HCT116 (cell line): Measurements from ENCODE around the gene GMEB2. TPM values are rescaled to one million over a fixed set of nuclear protein-coding genes. Genes with fewer than 3 reads are reported as not detected.

Experiments used
- ATAC-seq: fragments of 200-7000 bp; cut with Tn5 transposase; 2 replicates; pipeline ENCODE4 v1.9.1; 2020; ENCODE audit warnings: mild to moderate bottlenecking, moderate library complexity
- BruUV-seq: library from RNA; stranded (reverse); fragments of 400-500 nt; replicated peaks from 2 replicates; lab custom pipeline; 2021; lab: Mats Ljungman, UMichigan
- CTCF ChIA-PET: fragments of 300-600 bp; sonication (Branson Sonifier 250); formaldehyde crosslinking; loops from one replicate; lab custom pipeline; 2021; ENCODE audit warnings: antibody characterized with exemption; lab: Charles Lee
- POLR2A ChIA-PET: fragments of 300-600, 350-600 bp; sonication (Branson Sonifier 250); formaldehyde crosslinking; loops from one replicate; lab custom pipeline; 2021; ENCODE audit warnings: antibody characterized with exemption; lab: Charles Lee
- RAD21 ChIA-PET, 2 experiments: fragments of 300-600 bp; sonication (Branson Sonifier 250); formaldehyde crosslinking; loops; one replicate each; lab custom pipeline; 2023; ENCODE audit warnings: low total read pairs in 2 of 2; ENCODE audit not compliant: uncharacterized antibody in 2 of 2, unreplicated experiment in 2 of 2, low non-redundant PET in 1 of 2; lab: Charles Lee
- DNase-seq: peaks from one replicate; pipeline ENCODE4 v3.0.0-alpha.2; 2010; ENCODE audit warnings: low read depth, low spot score
- H2AFZ ChIP-seq: fragments of 200-600 bp; shearing (Covaris generic), sonication (generic); 2 replicates; pipeline ENCODE4 v1.6.1; 2017; ENCODE audit warnings: low read depth, mixed run types, mixed read lengths, antibody characterized with exemption, low read length; ENCODE audit not compliant: poor library complexity, severe bottlenecking
- H3K27ac ChIP-seq: 2 replicates; pipeline ENCODE4 v1.5.1; 2012; ENCODE audit warnings: low read depth, low read length
- H3K27me3 ChIP-seq: fragments of 200-600 bp; sonication (generic); 2 replicates; pipeline ENCODE4 v1.6.1; 2016; ENCODE audit warnings: mixed run types, low read length, mixed read lengths; ENCODE audit not compliant: insufficient read depth
- H3K36me3 ChIP-seq, 2 experiments: fragments of 200-500 bp in 1 of 2; fragments of 200-600 bp in 1 of 2; sonication (Bioruptor generic) in 1 of 2; sonication (generic) in 1 of 2; 2 replicates each; pipeline versions ENCODE4 v1.5.1 to v1.6.1; 2014 to 2016; ENCODE audit warnings: low read length in 2 of 2, inconsistent platforms in 1 of 2, mixed read lengths in 1 of 2, mixed run types in 1 of 2; ENCODE audit not compliant: insufficient read depth in 2 of 2, control insufficient read depth in 1 of 2
- H3K4me1 ChIP-seq, 2 experiments: fragments of 200-600 bp in 1 of 2; sonication (generic) in 1 of 2; 2 replicates each; pipeline versions ENCODE4 v1.5.1 to v1.6.1; 2012 to 2017; ENCODE audit warnings: low read length in 2 of 2, inconsistent platforms in 1 of 2, mild to moderate bottlenecking in 1 of 2, mixed read lengths in 1 of 2, mixed run types in 1 of 2, moderate library complexity in 1 of 2; ENCODE audit not compliant: insufficient read depth in 2 of 2, control insufficient read depth in 1 of 2
- H3K4me2 ChIP-seq: fragments of 200-600 bp; sonication (generic); 2 replicates; pipeline ENCODE4 v1.6.1; 2017; ENCODE audit warnings: mixed run types, low read length, mixed read lengths
- H3K4me3 ChIP-seq, 2 experiments: fragments of 200-600 bp in 1 of 2; sonication (generic) in 1 of 2; replicated peaks in 1 of 2; 2 replicates each; pipeline ENCODE4 v1.5.1; 2011 to 2016; ENCODE audit warnings: low read length in 2 of 2, control low read depth in 1 of 2, low read depth in 1 of 2, mild to moderate bottlenecking in 1 of 2, mixed read lengths in 1 of 2, mixed run types in 1 of 2
- H3K79me2 ChIP-seq: fragments of 200-600 bp; sonication (generic); 2 replicates; pipeline ENCODE4 v1.6.1; 2017; ENCODE audit warnings: mild to moderate bottlenecking, mixed run types, low read length, moderate library complexity, mixed read lengths; ENCODE audit not compliant: insufficient read depth
- H3K9ac ChIP-seq: fragments of 200-600 bp; sonication (generic); 2 replicates; pipeline ENCODE4 v1.6.1; 2016; ENCODE audit warnings: low read length, mixed read lengths
- H3K9me2 ChIP-seq: fragments of 200-600 bp; sonication (generic), shearing (Covaris generic); 2 replicates; pipeline ENCODE4 v1.6.1; 2017; ENCODE audit warnings: mixed run types, mild to moderate bottlenecking, moderate library complexity; ENCODE audit not compliant: insufficient read depth
- H3K9me3 ChIP-seq, 2 experiments: fragments of 200-500 bp in 1 of 2; fragments of 200-600 bp in 1 of 2; sonication (Bioruptor generic) in 1 of 2; sonication (generic) in 1 of 2; 2 replicates each; pipeline ENCODE4 v1.6.1; 2014 to 2017; ENCODE audit warnings: low read length in 2 of 2, mixed read lengths in 2 of 2, inconsistent platforms in 1 of 2, low read depth in 1 of 2, mild to moderate bottlenecking in 1 of 2, mixed run types in 1 of 2, moderate library complexity in 1 of 2; ENCODE audit not compliant: control insufficient read depth in 1 of 2, insufficient read depth in 1 of 2
- H4K20me1 ChIP-seq: fragments of 200-600 bp; sonication (generic), shearing (Covaris generic); 2 replicates; pipeline ENCODE4 v1.6.1; 2017; ENCODE audit warnings: mixed run types, mild to moderate bottlenecking, moderate library complexity; ENCODE audit not compliant: insufficient read depth
- ATF3 ChIP-seq: IDR thresholded peaks from 2 replicates; pipeline ENCODE4 v1.6.1; 2012
- CBX3 ChIP-seq: IDR thresholded peaks from 2 replicates; pipeline ENCODE4 v1.6.1; 2012; ENCODE audit warnings: low read depth
- CEBPB ChIP-seq: IDR thresholded peaks from 2 replicates; pipeline ENCODE4 v1.6.1; 2012; ENCODE audit warnings: low read depth
- CTCF ChIP-seq, 3 experiments: fragments of 200-600 bp in 1 of 3; sonication (generic) in 1 of 3; IDR thresholded peaks in 2 of 3; conservative IDR thresholded peaks in 1 of 3; 2 replicates each; pipeline ENCODE4 v1.5.1; 2012 to 2017; ENCODE audit warnings: low read depth in 2 of 3, low read length in 2 of 3, antibody characterized with exemption in 1 of 3, borderline replicate concordance in 1 of 3, control low read depth in 1 of 3, mild to moderate bottlenecking in 1 of 3, mixed read lengths in 1 of 3, mixed run types in 1 of 3, moderate library complexity in 1 of 3; ENCODE audit not compliant: insufficient read depth in 1 of 3
- EGR1 ChIP-seq: IDR thresholded peaks from 2 replicates; pipeline ENCODE4 v1.6.1; 2012; ENCODE audit warnings: low read depth
- ELF1 ChIP-seq: IDR thresholded peaks from 2 replicates; pipeline ENCODE4 v1.6.1; 2012; ENCODE audit warnings: low read depth, borderline replicate concordance
- EZH2 ChIP-seq: fragments of 200-600 bp; sonication (generic); IDR thresholded peaks from 2 replicates; pipeline ENCODE4 v1.6.1; 2017; ENCODE audit warnings: antibody characterized with exemption, mixed run types
- EZH2phosphoT487 ChIP-seq: fragments of 200-600 bp; IDR thresholded peaks from 2 replicates; pipeline ENCODE4 v1.6.1; 2018; ENCODE audit warnings: antibody characterized with exemption, borderline replicate concordance
- POLR2A ChIP-seq: IDR thresholded peaks from 2 replicates; pipeline ENCODE4 v1.7.0; 2011; ENCODE audit warnings: borderline replicate concordance; ENCODE audit not compliant: insufficient read depth, insufficient read length; ENCODE audit errors: extremely low read depth
- POLR2AphosphoS5 ChIP-seq: IDR thresholded peaks from 2 replicates; pipeline ENCODE4 v1.6.1; 2011; ENCODE audit warnings: mild to moderate bottlenecking, low read depth, low read length, moderate library complexity
- SP1 ChIP-seq: IDR thresholded peaks from 2 replicates; pipeline ENCODE4 v1.6.1; 2012; ENCODE audit warnings: low read depth
- SRF ChIP-seq: IDR thresholded peaks from 2 replicates; pipeline ENCODE4 v1.6.1; 2012; ENCODE audit warnings: low read depth
- YY1 ChIP-seq: IDR thresholded peaks from 2 replicates; pipeline ENCODE4 v1.6.1; 2011; ENCODE audit warnings: low read length, low read depth, moderate library complexity, mild to moderate bottlenecking; ENCODE audit not compliant: insufficient replicate concordance; ENCODE audit errors: extremely low read depth
- ZBTB33 ChIP-seq: IDR thresholded peaks from 2 replicates; pipeline ENCODE4 v1.6.1; 2011; ENCODE audit warnings: mild to moderate bottlenecking, low read length, moderate library complexity; ENCODE audit not compliant: insufficient replicate concordance; ENCODE audit errors: extremely low read depth
- ZNF274 ChIP-seq: fragments of 200-500 bp; sonication (Bioruptor generic); IDR thresholded peaks from 2 replicates; pipeline ENCODE4 v1.6.1; 2014; ENCODE audit warnings: mild to moderate bottlenecking, low read depth, low read length, inconsistent platforms
- intact Hi-C: fragments of 100-400 bp; cut with micrococcal nuclease; formaldehyde crosslinking; loops from 2 replicates; pipeline ENCODE4 v1.10.0; 2022
- total RNA-seq: library from RNA; stranded (reverse); gene quantifications from one replicate; pipeline ENCODE4 v1.2.1, GENCODE V29; 2021; ENCODE audit not compliant: unreplicated experiment
- TF ChIP-seq, protein P1 (sequence below): IDR thresholded peaks from 2 replicates; pipeline ENCODE4 v1.6.1; 2012; ENCODE audit warnings: low read depth

The GMEB2 gene
- total RNA-seq, 1 experiment from 2014 or later, result 13.9 TPM

GRCh38 chr20:63592661-63593060 is 34.2 kb downstream of the GMEB2 start:
- TF ChIP-seq YY1, result no peak
- no peak for TF ChIP-seq SRF
- no peak for TF ChIP-seq EZH2
- TF ChIP-seq POLR2AphosphoS5, result no peak
- no peak for TF ChIP-seq EZH2phosphoT487
- no peak for TF ChIP-seq EGR1
- no peak for TF ChIP-seq POLR2A
- no peak for TF ChIP-seq CEBPB
- no peak for TF ChIP-seq ELF1
- no peak for TF ChIP-seq ZNF274
- TF ChIP-seq, protein P1, sequence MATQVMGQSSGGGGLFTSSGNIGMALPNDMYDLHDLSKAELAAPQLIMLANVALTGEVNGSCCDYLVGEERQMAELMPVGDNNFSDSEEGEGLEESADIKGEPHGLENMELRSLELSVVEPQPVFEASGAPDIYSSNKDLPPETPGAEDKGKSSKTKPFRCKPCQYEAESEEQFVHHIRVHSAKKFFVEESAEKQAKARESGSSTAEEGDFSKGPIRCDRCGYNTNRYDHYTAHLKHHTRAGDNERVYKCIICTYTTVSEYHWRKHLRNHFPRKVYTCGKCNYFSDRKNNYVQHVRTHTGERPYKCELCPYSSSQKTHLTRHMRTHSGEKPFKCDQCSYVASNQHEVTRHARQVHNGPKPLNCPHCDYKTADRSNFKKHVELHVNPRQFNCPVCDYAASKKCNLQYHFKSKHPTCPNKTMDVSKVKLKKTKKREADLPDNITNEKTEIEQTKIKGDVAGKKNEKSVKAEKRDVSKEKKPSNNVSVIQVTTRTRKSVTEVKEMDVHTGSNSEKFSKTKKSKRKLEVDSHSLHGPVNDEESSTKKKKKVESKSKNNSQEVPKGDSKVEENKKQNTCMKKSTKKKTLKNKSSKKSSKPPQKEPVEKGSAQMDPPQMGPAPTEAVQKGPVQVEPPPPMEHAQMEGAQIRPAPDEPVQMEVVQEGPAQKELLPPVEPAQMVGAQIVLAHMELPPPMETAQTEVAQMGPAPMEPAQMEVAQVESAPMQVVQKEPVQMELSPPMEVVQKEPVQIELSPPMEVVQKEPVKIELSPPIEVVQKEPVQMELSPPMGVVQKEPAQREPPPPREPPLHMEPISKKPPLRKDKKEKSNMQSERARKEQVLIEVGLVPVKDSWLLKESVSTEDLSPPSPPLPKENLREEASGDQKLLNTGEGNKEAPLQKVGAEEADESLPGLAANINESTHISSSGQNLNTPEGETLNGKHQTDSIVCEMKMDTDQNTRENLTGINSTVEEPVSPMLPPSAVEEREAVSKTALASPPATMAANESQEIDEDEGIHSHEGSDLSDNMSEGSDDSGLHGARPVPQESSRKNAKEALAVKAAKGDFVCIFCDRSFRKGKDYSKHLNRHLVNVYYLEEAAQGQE, result no peak
- TF ChIP-seq ZBTB33, result no peak
- TF ChIP-seq ATF3, result no peak
- no peak for TF ChIP-seq CBX3
- TF ChIP-seq SP1, result no peak
- no peak for TF ChIP-seq CTCF (IDR thresholded peaks at IDR 0.05 in 2 of 3, conservative IDR thresholded peaks at IDR 0.05 in 1 of 3; ENCODE audit: borderline replicate concordance in 1 of 3, insufficient read depth in 1 of 3, low read depth in 2 of 3, low read length in 2 of 3)
- Histone ChIP-seq H3K79me2 (no peaks in the 10 kb centered on the region), H3K4me2 (no peak overlapping the region), H3K9me2 (no peaks in the 10 kb centered on the region), H3K4me1 (peaks cover 0 to 7% of the 10 kb centered on the region in 2 experiments; a peak in 2 of 4 replicates), H3K36me3 (no peaks in the 10 kb centered on the region), H3K9ac (no peak overlapping the region), H3K27ac (no peak overlapping the region), H3K9me3 (no peaks in the 10 kb centered on the region), H2AFZ (no peak overlapping the region), H4K20me1 (no peaks in the 10 kb centered on the region), H3K27me3 (no peaks in the 10 kb centered on the region), H3K4me3 (no peak overlapping the region)
- no TSS peak for BruUV-seq
- no peak for DNase-seq
- ChIA-PET RAD21 (no interaction called here), CTCF (no interaction called here), POLR2A (no interaction called here)
- no peak for ATAC-seq
- intact Hi-C loops, result no loop called here
